BE2C (cell line): Measurements from ENCODE around the gene PARM1.

Experiments used
- DNase-seq: peaks from one replicate; pipeline ENCODE4 v3.0.0-alpha.2; 2020
- H3K27me3 ChIP-seq: fragments of 250-450 bp; sonication (Bioruptor Pico); 2 replicates; pipeline ENCODE4 v1.5.1; 2020; ENCODE audit warnings: mild to moderate bottlenecking
- H3K36me3 ChIP-seq: fragments of 250-450 bp; sonication (Bioruptor Pico); 2 replicates; pipeline ENCODE4 v1.5.1; 2020; ENCODE audit warnings: mild to moderate bottlenecking
- H3K4me1 ChIP-seq: fragments of 250-450 bp; sonication (Bioruptor Pico); 2 replicates; pipeline ENCODE4 v1.5.1; 2020
- H3K4me3 ChIP-seq: 2 replicates; pipeline ENCODE4 v1.5.1; 2011; ENCODE audit warnings: low read depth, low read length
- H3K9me3 ChIP-seq: fragments of 250-450 bp; sonication (Bioruptor Pico); 2 replicates; pipeline ENCODE4 v1.5.1; 2020
- TF ChIP-seq, protein P1 (sequence below): IDR thresholded peaks from 2 replicates; pipeline ENCODE4 v1.5.1; 2012; ENCODE audit warnings: mild to moderate bottlenecking, low read depth, low read length

The PARM1 gene

DNA sequence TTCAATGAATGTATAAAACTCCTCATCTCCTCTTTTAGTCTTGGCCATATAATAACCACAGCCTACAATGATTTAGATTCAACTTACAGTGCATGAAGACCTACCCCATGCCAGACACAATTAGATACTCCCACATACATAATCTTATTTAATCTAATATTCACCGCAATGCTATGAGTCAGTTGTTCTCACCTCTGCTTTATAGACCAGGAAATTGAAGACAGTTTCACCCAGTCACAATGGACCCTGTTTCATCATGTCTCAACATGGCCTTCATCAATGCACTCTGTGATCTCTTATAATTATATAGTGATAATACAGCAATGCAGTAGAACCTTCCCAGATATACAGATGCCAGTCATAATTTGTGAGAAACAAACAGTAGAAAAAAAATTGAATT lies 148.6 kb downstream of the PARM1 start:
- DNase-seq = no peak
- no peaks in the 10 kb centered on the region for H3K9me3 ChIP-seq
- H3K4me1 ChIP-seq = no peaks in the 10 kb centered on the region
- H3K4me3 ChIP-seq = no peak overlapping the region
- no peaks in the 10 kb centered on the region for H3K27me3 ChIP-seq
- no peaks in the 10 kb centered on the region for H3K36me3 ChIP-seq
- TF ChIP-seq, protein P1, sequence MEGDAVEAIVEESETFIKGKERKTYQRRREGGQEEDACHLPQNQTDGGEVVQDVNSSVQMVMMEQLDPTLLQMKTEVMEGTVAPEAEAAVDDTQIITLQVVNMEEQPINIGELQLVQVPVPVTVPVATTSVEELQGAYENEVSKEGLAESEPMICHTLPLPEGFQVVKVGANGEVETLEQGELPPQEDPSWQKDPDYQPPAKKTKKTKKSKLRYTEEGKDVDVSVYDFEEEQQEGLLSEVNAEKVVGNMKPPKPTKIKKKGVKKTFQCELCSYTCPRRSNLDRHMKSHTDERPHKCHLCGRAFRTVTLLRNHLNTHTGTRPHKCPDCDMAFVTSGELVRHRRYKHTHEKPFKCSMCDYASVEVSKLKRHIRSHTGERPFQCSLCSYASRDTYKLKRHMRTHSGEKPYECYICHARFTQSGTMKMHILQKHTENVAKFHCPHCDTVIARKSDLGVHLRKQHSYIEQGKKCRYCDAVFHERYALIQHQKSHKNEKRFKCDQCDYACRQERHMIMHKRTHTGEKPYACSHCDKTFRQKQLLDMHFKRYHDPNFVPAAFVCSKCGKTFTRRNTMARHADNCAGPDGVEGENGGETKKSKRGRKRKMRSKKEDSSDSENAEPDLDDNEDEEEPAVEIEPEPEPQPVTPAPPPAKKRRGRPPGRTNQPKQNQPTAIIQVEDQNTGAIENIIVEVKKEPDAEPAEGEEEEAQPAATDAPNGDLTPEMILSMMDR = no peak

DNA sequence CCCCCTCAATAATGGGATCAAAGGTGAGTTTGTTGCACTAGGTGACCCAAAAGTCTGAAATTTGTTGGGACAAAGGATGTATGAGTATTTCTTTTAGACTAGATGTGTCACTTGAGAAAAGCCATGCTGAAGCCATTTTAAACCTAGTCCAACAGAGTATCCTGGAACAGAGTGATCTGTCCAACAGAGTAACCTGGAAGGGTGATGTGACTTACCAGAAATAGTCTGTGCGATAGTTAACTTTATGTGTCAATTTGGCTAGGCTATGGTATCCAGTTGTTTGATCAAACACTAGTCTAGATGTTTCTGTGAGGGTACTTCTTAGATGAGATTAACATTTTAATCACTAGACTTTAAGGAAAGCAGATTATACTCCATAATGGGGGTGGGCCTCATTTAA lies 154.5 kb downstream of the PARM1 start:
- H3K4me3 ChIP-seq = no peak overlapping the region
- DNase-seq = no peak
- TF ChIP-seq, protein P1 = no peak
- no peaks in the 10 kb centered on the region for H3K4me1 ChIP-seq
- H3K27me3 ChIP-seq = no peaks in the 10 kb centered on the region
- H3K36me3 ChIP-seq = no peaks in the 10 kb centered on the region
- no peaks in the 10 kb centered on the region for H3K9me3 ChIP-seq

DNA sequence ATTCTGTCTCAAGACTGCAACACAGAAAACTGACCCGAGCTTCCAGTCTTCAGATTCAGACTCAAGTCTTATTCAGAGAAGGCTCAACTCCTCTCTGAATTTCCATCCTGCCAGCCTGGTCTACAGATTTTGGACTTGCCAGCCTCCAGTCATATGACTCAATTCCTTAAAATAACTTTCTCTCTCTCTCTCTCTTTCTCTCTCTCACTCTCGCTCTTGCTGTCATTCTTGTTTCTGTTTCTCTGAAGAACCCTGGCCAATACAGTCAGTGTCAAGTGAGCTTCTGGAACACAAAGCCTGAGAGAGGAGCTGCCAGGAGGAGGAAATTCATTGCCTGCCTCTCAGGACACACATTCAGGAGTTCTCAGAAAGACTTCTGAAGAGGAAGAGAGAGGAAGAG lies 154.9 kb downstream of the PARM1 start:
- TF ChIP-seq, protein P1 = no peak
- H3K27me3 ChIP-seq = no peaks in the 10 kb centered on the region
- no peaks in the 10 kb centered on the region for H3K36me3 ChIP-seq
- no peaks in the 10 kb centered on the region for H3K9me3 ChIP-seq
- H3K4me3 ChIP-seq = no peak overlapping the region
- DNase-seq = no peak
- H3K4me1 ChIP-seq = no peaks in the 10 kb centered on the region

DNA sequence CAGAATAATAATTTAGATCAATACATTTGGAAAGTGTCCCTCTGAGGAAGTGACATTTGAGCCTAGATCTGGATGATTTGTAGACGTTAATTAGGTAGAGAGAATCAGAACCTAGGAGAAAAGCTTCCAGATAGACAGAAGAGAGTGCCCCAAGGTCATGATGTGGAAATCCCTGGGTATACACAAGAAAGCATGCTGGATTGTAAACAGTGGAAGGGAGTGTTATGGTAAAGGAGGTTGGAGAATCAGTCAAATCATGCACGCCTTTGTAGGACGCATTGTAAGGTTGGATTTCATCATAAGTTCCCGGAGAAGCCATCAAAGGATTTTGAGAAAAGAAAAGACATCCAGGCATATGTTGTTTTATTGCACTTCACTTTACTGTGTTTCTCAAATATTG lies 156.3 kb downstream of the PARM1 start:
- Histone ChIP-seq H3K4me1 (no peaks in the 10 kb centered on the region), H3K4me3 (no peak overlapping the region), H3K36me3 (no peaks in the 10 kb centered on the region), H3K9me3 (no peaks in the 10 kb centered on the region), H3K27me3 (no peaks in the 10 kb centered on the region)
- TF ChIP-seq, protein P1 = no peak
- DNase-seq = no peak

DNA sequence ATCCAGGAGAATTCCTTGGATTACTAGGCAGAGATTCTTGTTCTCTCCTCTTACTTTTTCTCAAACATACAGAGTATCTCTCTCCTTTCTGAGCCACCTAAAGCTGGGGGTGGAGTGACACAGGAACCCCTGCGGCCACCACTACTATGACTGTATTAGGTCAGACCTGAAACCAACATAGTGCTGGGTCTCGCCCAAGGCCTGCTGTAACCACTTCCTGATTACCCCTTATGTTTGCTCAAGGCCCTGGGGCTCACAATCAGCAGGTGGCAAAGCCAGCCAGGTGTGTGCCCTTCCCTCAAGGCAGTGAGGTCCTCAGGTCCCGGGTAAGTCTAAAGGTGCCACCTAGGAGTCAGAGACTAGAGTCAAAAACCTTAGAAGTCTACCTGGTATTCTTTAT lies 166.4 kb downstream of the PARM1 start:
- Histone ChIP-seq H3K9me3 (no peaks in the 10 kb centered on the region), H3K36me3 (no peaks in the 10 kb centered on the region), H3K27me3 (0 out of 2 replicates have a peak, but pooled peaks cover 4% of the 10 kb centered on the region), H3K4me3 (no peak overlapping the region), H3K4me1 (no peaks in the 10 kb centered on the region)
- DNase-seq = no peak
- TF ChIP-seq, protein P1 = no peak
